CD8-positive, alpha-beta memory T cell (primary cell): ENCODE results near the gene SSH2. TPM values are rescaled to one million over a fixed set of nuclear protein-coding genes. Genes with fewer than 3 reads are reported as not detected.

ENCODE experiments used
- CTCF ChIA-PET: fragments of 350-600 bp; sonication (Branson Sonifier 250); formaldehyde crosslinking; loops from one replicate; lab custom pipeline; 2021; ENCODE audit warnings: antibody characterized with exemption; lab: Charles Lee
- POLR2A ChIA-PET: fragments of 350-600 bp; sonication (Branson Sonifier 250); formaldehyde crosslinking; loops from one replicate; lab custom pipeline; 2021; ENCODE audit warnings: antibody characterized with exemption; lab: Charles Lee
- DNase-seq, 5 donors: peaks; one replicate each; pipeline versions ENCODE4 v3.0.0 to v3.0.0-alpha.2; 2020 to 2022; ENCODE audit warnings: mixed read lengths in 1 of 5
- H3K27ac ChIP-seq: one replicate; pipeline ENCODE4 v1.7.0; 2013; ENCODE audit warnings: low read depth, mild to moderate bottlenecking, low read length, moderate library complexity
- H3K27me3 ChIP-seq: 2 replicates; pipeline ENCODE4 v1.7.0; 2013; ENCODE audit warnings: low read length, mild to moderate bottlenecking; ENCODE audit not compliant: insufficient read depth, poor library complexity, severe bottlenecking
- H3K36me3 ChIP-seq: 2 replicates; pipeline ENCODE4 v1.7.0; 2013; ENCODE audit warnings: mild to moderate bottlenecking, low read length, moderate library complexity; ENCODE audit not compliant: insufficient read depth
- H3K4me1 ChIP-seq: 2 replicates; pipeline ENCODE4 v1.7.0; 2013; ENCODE audit warnings: mild to moderate bottlenecking, low read length, moderate library complexity; ENCODE audit not compliant: insufficient read depth
- H3K4me3 ChIP-seq: 2 replicates; pipeline ENCODE4 v1.7.0; 2013; ENCODE audit warnings: mild to moderate bottlenecking, low read length
- H3K9me3 ChIP-seq: 2 replicates; pipeline ENCODE4 v1.7.0; 2013; ENCODE audit warnings: mild to moderate bottlenecking, low read length
- H3K27ac Mint-ChIP-seq, 8 donors: one replicate each; pipeline ENCODE4 v1.8.0; 2020 to 2021; ENCODE audit warnings: mixed read lengths in 8 of 8, mild to moderate bottlenecking in 6 of 8, inconsistent platforms in 3 of 8, moderate library complexity in 3 of 8
- H3K27me3 Mint-ChIP-seq, 2 donors: one replicate each; pipeline ENCODE4 v1.8.0; 2020 to 2021; ENCODE audit warnings: mixed read lengths in 2 of 2, mild to moderate bottlenecking in 1 of 2, moderate library complexity in 1 of 2
- H3K36me3 Mint-ChIP-seq, 3 donors: one replicate each; pipeline ENCODE4 v1.8.0; 2020 to 2021; ENCODE audit warnings: mixed read lengths in 3 of 3, inconsistent platforms in 1 of 3, mild to moderate bottlenecking in 1 of 3
- H3K4me1 Mint-ChIP-seq, 3 donors: one replicate each; pipeline ENCODE4 v1.8.0; 2020 to 2021; ENCODE audit warnings: mixed read lengths in 3 of 3, inconsistent platforms in 1 of 3, mild to moderate bottlenecking in 1 of 3
- H3K4me3 Mint-ChIP-seq, 7 donors: one replicate each; pipeline ENCODE4 v1.8.0; 2020 to 2021; ENCODE audit warnings: mixed read lengths in 7 of 7, mild to moderate bottlenecking in 6 of 7, moderate library complexity in 4 of 7, inconsistent platforms in 2 of 7
- H3K9me3 Mint-ChIP-seq, 5 donors: one replicate each; pipeline ENCODE4 v1.8.0; 2020 to 2022; ENCODE audit warnings: mixed read lengths in 5 of 5, mild to moderate bottlenecking in 3 of 5, moderate library complexity in 2 of 5, inconsistent platforms in 1 of 5
- polyA plus RNA-seq: library from polyadenylated mRNA; unstranded; fragments of 300-500 nt; fragmentation: Illumina TruSeq; gene quantifications from one replicate; pipeline ENCODE4 v1.2.3, GENCODE V29; 2021
- total RNA-seq, 2 experiments: library from RNA; stranded (reverse); gene quantifications; one replicate each; pipeline ENCODE4 v1.2.3, GENCODE V29; 2021

SSH2 gene
- total and polyA plus RNA-seq, 3 experiments from 2014 or later, result 28.1 to 35.9 (median 32.1) TPM

- H3K4me1 ChIP-seq, result peaks cover 55% of the 10 kb centered on the region
- DNase-seq, result peak; percentile 65 to 83 (median 72)
- Mint-ChIP-seq H3K9me3 (no peaks in the 10 kb centered on the region), H3K4me1 (peaks cover 41 to 56% (median 47%) of the 10 kb centered on the region in 3 donors), H3K27ac (peak overlapping the region in 6 of 8 donors; percentile 29 to 85 (median 54)), H3K4me3 (peak overlapping the region; percentile 76 to 90 (median 87)), H3K27me3 (no peaks in the 10 kb centered on the region), H3K36me3 (peaks cover 0 to 4% (median 1%) of the 10 kb centered on the region in 3 donors)
- H3K27ac ChIP-seq, result no peak overlapping the region
- no peaks in the 10 kb centered on the region for H3K27me3 ChIP-seq
- ChIA-PET POLR2A (interaction anchor here (0.6 to 2.2 kb wide), 9 partner anchors 10 to 25 kb away, joined by 3 to 20 read pairs (median 8); partner anchors contain the start of gene TP53I13), CTCF (interaction anchor here (0.7 to 6.2 kb wide), 12 partner anchors 9 to 339 kb away, joined by 3 to 113 read pairs (median 10); partner anchors contain the start of genes ABHD15, SSH2 and TP53I13)
- peak overlapping the region; percentile 49 for H3K4me3 ChIP-seq
- H3K9me3 ChIP-seq, result no peaks in the 10 kb centered on the region
- H3K36me3 ChIP-seq, result no peaks in the 10 kb centered on the region
Observed at GRCh38 chr17:29591737-29592608, 338.1 kb downstream of the SSH2 start.

DNA sequence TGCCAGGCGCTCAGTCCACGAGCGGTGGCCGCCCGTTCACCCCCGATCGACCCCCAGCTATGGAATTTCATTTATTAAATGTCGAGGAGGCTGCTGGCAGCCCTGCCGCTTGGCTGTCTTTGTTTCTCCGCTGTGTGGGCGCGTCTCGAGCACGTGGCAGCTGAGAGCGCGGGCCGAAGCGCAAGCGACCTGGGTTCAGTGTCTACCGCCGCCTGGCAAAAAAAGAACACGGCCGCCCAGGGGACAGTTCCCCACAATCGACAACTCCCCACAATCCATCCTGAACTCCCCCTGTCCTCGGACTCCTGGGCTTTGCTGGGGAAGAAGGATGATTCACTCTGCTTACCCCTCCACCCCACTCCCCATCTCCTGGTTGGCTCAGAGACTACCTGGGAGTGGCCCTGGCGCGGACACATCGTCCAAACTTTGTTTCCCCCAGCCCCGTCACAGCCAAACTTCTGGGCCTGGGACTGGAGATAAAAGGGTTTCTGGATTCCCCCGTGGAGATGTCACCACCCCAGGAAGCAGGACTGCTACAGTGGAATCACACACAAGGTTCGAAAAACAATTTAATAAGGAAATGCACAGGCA lies 338.8 kb downstream of the SSH2 start:
- Mint-ChIP-seq H3K4me1 (peaks cover 46 to 63% (median 54%) of the 10 kb centered on the region in 3 donors), H3K36me3 (peaks cover 0 to 4% (median 1%) of the 10 kb centered on the region in 3 donors), H3K27ac (peak overlapping the region in 3 of 8 donors; percentile 33 to 80 (median 51)), H3K9me3 (no peaks in the 10 kb centered on the region), H3K4me3 (peak overlapping the region; percentile 76 to 90 (median 87)), H3K27me3 (no peaks in the 10 kb centered on the region)
- no peaks in the 10 kb centered on the region for H3K27me3 ChIP-seq
- peak overlapping the region; percentile 49 for H3K4me3 ChIP-seq
- CTCF ChIA-PET, result interaction anchor here (0.7 to 6.2 kb wide), 11 partner anchors 9 to 339 kb away, joined by 3 to 113 read pairs (median 11); partner anchors contain the start of genes ABHD15, SSH2 and TP53I13
- H3K27ac ChIP-seq, result no peak overlapping the region
- peak in 1 of 5 donors; percentile 34 for DNase-seq
- H3K4me1 ChIP-seq, result peaks cover 61% of the 10 kb centered on the region
- POLR2A ChIA-PET, result interaction anchor here (0.9 to 2.2 kb wide), 6 partner anchors 10 to 26 kb away, joined by 3 to 11 read pairs (median 5); no protein-coding TSS in a partner anchor
- H3K9me3 ChIP-seq, result no peaks in the 10 kb centered on the region
- H3K36me3 ChIP-seq, result no peaks in the 10 kb centered on the region

DNA sequence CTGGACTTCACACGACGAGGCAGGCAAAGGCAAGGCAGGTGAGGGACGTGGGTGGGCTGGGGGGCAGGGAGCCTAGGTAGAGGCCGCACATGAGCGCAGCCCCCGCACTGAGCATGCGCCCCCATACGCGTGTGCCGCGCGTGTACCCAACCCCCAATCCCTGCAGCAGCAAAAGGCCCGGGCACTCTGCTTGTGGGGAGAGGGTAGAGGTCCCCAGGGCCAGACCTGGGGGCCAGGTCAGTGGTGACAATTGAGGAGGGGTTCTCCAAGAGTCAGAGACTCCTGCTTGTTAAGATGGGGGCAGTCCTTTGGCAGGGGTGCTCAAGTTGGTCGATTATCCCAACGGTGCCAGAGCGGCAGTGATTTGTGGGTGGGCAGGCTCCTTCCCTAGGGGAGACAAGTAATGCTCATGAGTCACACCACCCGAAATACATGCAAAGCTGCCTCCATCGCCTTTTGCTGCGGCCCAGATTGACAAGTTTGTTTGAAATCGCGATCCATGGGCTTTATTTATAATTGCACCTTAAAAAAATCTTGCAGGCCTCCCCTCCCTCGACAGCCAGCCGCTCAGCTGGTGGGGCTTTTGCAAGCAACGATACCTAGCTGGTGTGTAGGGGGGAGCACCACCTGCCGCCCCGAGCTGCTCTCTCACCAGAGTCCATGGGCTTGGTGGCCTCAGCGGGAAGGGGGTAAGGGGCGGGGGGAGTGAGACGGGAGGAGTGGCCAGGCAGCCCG lies 339.4 kb downstream of the SSH2 start:
- peaks cover 50 to 70% (median 60%) of the 10 kb centered on the region in 3 donors for H3K4me1 Mint-ChIP-seq

GRCh38 chr17:29589524-29590410 lies 340.3 kb downstream of the SSH2 start, which contains the start of gene GIT1:
Gene GIT1 (minus strand): TSS chr17:29589648. CDS start chr17:29589378, 270 bp downstream.
- Histone ChIP-seq H3K36me3 (no peaks in the 10 kb centered on the region), H3K27me3 (no peaks in the 10 kb centered on the region), H3K4me1 (peaks cover 76% of the 10 kb centered on the region), H3K27ac (peak within 1 kb of the TSS; percentile 59), H3K9me3 (no peaks in the 10 kb centered on the region), H3K4me3 (peak within 1 kb of the TSS; percentile 88)
- H3K27ac Mint-ChIP-seq, result peak within 1 kb of the TSS in 7 of 8 donors; percentile 83 to 97 (median 95)
- peaks cover 0 to 4% (median 1%) of the 10 kb centered on the region in 3 donors for H3K36me3 Mint-ChIP-seq
- no peaks in the 10 kb centered on the region for H3K27me3 Mint-ChIP-seq
- DNase-seq, result peak; percentile 80 to 88 (median 82)
- peak within 1 kb of the TSS; percentile 89 to 95 (median 93) for H3K4me3 Mint-ChIP-seq
- ChIA-PET CTCF (interaction anchor here (2.3 to 26.2 kb wide), 2 partner anchors 17 to 23 kb away, joined by 7 to 436 read pairs; no protein-coding TSS in a partner anchor), POLR2A (interaction anchor here (0.9 to 2.0 kb wide), 2 partner anchors 26 kb away, joined by 3 to 18 read pairs; no protein-coding TSS in a partner anchor)
- peaks cover 57 to 78% (median 68%) of the 10 kb centered on the region in 3 donors for H3K4me1 Mint-ChIP-seq
- H3K9me3 Mint-ChIP-seq, result no peaks in the 10 kb centered on the region

More for the DNA sequence above, 339.4 kb downstream of the SSH2 start:
- Mint-ChIP-seq H3K27ac (peak overlapping the region in 6 of 8 donors; percentile 56 to 93 (median 84)), H3K4me3 (peak overlapping the region; percentile 87 to 94 (median 89)), H3K27me3 (no peaks in the 10 kb centered on the region), H3K9me3 (no peaks in the 10 kb centered on the region), H3K36me3 (peaks cover 0 to 4% (median 1%) of the 10 kb centered on the region in 3 donors)
- ChIA-PET POLR2A (interaction anchor here (0.6 to 1.8 kb wide), 5 partner anchors 9 to 245 kb away, joined by 3 to 11 read pairs (median 4); no protein-coding TSS in a partner anchor), CTCF (interaction anchor here (1.0 to 6.2 kb wide), 8 partner anchors 10 to 221 kb away, joined by 3 to 113 read pairs (median 16); partner anchors contain the start of genes ABHD15 and TP53I13)
- Histone ChIP-seq H3K9me3 (no peaks in the 10 kb centered on the region), H3K36me3 (no peaks in the 10 kb centered on the region), H3K27ac (no peak overlapping the region), H3K4me3 (peak overlapping the region; percentile 88), H3K4me1 (peaks cover 68% of the 10 kb centered on the region), H3K27me3 (no peaks in the 10 kb centered on the region)
- DNase-seq, result peak in 1 of 5 donors; percentile 40

GRCh38 chr17:29588562-29589411 lies 341.2 kb downstream of the SSH2 start:
- POLR2A ChIA-PET, result interaction anchor here (0.6 to 2.0 kb wide), 5 partner anchors 20 to 27 kb away, joined by 3 to 18 read pairs (median 3); partner anchors contain the start of genes ABHD15 and TP53I13
- H3K36me3 ChIP-seq, result no peaks in the 10 kb centered on the region

More at GRCh38 chr17:29588562-29589411, 341.2 kb downstream of the SSH2 start:
- H3K4me3 ChIP-seq, result peak overlapping the region; percentile 74
- H3K9me3 ChIP-seq, result no peaks in the 10 kb centered on the region
- peak; percentile 46 to 75 (median 52) for DNase-seq
- Mint-ChIP-seq H3K4me1 (peaks cover 59 to 81% (median 68%) of the 10 kb centered on the region in 3 donors), H3K36me3 (peaks cover 0 to 5% (median 1%) of the 10 kb centered on the region in 3 donors), H3K4me3 (peak overlapping the region; percentile 89 to 95 (median 93)), H3K27ac (peak overlapping the region; percentile 83 to 97 (median 96)), H3K9me3 (no peaks in the 10 kb centered on the region), H3K27me3 (no peaks in the 10 kb centered on the region)
- peak overlapping the region; percentile 47 for H3K27ac ChIP-seq
- CTCF ChIA-PET, result interaction anchor here (0.9 to 26.2 kb wide), 4 partner anchors 12 to 24 kb away, joined by 3 to 436 read pairs (median 5); no protein-coding TSS in a partner anchor
- H3K27me3 ChIP-seq, result no peaks in the 10 kb centered on the region
- peaks cover 77% of the 10 kb centered on the region for H3K4me1 ChIP-seq
